ENCODE measurements around the gene PLEKHO1.
A peak's percentile ranks its signal among the peaks of the same experiment; 100 is the strongest.
"Not testable (repeated sequence)": the region's sequence is repeated elsewhere in the genome, so short reads cannot be mapped to it uniquely, and the experiment has no call there.

Gene PLEKHO1, protein sequence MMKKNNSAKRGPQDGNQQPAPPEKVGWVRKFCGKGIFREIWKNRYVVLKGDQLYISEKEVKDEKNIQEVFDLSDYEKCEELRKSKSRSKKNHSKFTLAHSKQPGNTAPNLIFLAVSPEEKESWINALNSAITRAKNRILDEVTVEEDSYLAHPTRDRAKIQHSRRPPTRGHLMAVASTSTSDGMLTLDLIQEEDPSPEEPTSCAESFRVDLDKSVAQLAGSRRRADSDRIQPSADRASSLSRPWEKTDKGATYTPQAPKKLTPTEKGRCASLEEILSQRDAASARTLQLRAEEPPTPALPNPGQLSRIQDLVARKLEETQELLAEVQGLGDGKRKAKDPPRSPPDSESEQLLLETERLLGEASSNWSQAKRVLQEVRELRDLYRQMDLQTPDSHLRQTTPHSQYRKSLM

DNA sequence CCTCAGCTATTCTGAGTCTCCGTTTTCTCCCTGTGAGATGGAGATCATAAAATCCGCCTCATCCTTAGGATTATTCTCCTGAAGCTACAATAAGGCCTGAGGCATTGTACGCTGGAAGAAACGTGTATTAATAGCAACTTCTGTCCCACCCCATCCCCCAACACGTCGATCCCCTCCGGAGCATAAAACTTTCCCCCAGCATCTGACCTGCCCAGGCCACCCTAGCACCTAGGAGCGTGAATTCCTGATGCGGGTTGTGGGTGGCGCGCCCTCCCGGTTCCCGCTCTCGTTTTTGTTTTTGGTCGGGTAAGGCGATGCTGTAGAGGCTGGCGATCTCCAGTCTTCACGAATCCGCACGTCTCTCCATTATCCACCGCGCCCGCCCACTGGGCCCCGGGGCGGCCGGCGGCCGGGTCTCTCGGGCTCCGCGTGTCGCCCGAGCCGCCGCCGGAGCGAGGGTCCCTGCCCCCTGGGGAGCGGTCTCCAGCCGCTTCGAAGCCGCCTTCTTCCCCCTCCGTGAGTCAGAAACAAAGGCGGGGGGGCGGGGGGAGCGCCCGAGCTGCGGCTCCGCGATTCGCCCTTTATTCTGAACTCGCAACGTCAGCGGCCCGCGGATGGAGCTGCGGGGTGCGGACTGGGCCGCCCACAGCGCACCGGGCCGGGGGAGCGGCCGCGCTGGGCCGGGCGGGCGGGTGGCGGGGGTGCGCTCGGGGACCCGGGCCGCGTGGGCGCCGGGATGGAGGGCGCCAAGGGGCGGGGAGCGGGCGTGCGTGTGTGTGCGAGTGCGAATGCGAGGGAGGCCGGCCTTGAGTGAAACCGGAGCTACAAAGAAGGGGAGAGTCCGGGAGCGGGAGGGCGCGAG lies at the start of gene PLEKHO1:
TSS of gene PLEKHO1 (plus strand) at position 646 of the 862 bp plus-strand sequence. CDS start 342 bp downstream, outside the sequence.
- DNase-seq: peak; percentile 61

DNA sequence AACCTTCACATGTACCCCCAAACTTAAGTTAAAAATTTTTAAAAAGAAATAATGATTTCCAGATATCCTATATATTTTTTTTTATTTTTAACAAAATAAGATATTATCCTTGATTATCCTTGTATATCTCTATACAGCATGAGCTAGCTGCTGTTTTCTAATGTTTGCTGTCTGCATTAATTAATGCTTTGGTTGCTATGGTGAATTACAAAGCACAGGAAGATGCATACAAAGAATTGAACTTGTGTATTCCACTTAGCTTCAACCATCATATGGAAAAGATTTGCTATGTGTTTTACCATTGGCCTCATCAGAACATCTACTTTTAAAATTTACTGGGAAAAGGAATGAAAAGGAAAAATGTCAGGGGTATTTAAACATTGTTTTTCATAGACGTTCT lies 46.7 kb upstream of the PLEKHO1 start:
- no peak for DNase-seq

DNA sequence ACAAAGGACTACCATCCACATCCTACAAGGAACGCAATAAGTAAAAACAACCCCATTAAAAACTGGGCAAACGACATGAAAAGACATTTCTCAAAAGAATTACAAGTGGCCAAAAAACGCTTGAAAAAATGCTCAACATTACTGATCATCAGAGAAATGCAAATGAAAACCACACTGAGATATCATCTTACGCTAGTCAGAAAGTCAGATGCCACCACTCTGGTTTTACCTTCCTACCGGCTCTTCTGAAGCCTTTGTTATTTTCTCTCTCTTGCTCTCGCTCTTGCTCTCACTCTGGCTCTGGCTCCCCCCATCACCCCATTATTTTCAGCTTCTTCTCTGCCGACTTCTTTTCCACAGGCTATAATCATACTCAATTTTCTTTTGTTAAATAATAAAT lies 43.4 kb upstream of the PLEKHO1 start:
- DNase-seq: no peak

DNA sequence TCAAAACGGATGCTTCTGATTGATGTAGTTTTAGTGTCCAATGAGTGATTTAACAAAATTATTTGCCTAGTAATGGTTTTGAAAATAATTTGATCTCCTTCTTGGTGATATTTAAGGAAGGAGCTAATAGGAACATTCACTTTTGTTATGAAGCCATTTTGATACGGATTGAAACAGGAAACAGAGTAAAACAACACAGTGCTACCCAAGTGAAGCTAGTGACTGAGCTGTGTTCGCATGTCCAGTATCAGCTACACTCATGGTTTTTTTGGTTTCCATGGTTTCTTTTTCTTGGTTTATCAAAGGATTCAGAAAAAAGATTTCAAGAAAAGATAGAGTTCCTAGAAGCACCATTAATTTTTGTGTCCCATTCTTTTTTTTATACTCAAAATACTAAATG lies 40.1 kb upstream of the PLEKHO1 start:
- no peak for DNase-seq

DNA sequence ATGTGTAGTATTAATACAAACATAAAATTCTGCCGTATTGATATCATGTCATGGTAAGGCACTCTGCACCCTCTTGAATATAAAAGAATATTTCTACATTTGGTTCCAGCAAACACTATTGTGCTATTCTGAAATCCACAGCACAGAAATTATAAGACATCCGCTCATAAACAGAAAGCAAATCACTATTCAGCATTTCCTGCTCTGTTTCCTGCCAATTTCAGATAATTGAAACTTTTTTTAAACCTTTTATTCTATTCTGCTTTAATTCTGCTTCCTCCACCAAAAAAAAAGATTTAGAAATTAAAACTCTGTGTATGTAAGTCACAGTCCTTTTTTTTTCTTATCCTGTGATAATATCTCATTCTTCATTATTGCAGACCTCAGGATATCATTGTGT lies 39.6 kb upstream of the PLEKHO1 start:
- DNase-seq: no peak

DNA sequence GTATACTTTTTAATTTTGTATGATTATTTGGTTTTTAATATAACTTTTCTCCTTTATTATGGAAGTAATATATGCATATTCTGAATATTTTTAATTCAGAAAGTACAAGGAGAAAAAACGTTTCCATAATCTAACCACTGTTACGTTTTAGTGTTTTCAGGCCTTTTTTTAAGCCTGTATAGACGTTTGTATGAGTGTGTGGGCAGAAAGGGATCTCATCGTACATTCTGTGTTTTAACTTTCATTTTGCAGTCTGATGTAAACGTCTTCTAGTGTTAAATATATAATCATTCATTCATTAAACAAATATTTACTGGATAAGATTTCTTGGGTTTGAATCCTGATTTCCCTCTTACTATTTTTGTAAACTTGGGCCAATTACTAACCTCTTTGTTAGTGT lies 38.0 kb upstream of the PLEKHO1 start:
- no peak for DNase-seq

DNA sequence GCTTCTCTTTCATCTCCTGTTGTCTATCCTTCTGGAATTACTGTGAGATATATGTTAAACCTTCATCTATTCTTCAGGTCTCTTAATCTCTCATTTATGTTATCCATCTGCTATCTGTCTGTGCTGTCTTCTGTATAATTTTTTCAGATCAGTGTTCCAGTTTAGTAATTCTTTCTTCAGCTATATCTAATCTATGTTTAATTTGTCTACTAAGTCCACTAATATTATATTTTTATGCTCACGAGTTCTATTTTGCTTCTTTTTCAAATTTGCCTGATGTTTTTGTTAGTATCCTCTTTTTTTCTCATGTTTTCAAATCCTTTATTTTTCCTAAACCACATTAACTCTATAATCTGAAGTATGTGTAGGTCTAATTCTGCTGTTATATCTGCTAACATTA lies 34.6 kb upstream of the PLEKHO1 start:
- no peak for DNase-seq

DNA sequence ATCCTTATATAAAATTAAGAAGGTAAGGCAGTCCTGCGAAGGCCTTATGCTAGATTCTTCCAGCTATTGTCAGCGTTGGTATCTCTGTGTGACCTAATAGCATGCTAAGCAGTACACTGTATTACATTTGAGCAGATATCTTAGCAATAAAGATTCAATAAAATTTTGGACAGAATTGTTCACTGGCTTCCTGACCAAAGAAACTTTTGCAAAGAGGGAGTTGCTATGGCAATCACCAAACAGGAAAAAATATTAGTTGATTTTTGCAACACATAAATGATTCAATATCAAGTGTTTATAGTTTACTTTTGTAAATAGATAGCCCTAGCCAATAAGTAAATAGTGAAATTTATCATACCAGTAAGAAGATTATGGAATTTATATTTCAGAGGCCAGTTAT lies 31.0 kb upstream of the PLEKHO1 start:
- no peak for DNase-seq

DNA sequence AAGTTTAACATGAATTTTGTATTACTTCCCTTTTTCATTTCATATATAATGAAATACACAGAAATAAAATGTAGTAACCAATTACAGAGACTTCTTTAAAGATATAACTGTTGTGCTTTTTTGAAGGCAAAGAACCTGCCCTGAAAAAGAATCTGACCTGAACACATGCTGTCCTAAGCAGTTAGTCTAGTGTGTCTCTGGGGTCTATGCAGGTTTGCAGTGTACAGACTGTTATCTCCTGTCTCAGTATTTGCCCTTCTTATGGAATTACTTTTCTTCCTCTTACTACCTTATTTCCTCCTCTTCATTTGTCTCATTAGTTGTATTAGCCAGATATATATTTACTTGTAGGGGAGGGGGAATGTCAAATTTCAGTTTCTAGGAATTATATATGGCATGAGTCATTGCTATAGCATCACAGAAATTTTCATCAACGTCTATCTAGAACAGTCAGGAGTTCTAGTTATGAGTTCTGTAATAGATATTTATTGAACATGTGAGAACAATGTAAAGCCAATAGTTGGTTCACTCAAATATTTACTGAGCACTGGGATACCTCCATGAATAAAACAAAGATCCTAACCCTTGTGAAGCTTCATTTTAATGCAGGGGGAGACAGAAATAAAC lies 28.4 kb upstream of the PLEKHO1 start:
- no peak for DNase-seq

DNA sequence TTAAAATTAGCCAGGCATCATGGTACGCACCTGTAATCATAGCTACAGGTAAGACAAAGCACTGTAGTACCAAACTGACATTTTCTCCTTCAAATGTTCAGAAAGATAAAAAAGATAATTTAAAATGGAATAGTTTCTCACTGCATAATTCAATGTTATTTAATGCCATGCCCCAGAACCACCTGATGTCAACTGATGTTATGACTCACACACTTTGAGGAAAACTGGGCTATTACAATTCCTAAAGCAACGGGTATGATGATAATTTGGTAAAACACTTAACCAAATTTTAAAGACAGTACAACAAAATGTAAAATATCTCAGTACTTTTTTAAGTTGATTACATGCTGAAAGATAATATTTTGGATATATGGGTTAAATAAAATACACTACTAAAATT lies 22.9 kb upstream of the PLEKHO1 start:
- no peak for DNase-seq

DNA sequence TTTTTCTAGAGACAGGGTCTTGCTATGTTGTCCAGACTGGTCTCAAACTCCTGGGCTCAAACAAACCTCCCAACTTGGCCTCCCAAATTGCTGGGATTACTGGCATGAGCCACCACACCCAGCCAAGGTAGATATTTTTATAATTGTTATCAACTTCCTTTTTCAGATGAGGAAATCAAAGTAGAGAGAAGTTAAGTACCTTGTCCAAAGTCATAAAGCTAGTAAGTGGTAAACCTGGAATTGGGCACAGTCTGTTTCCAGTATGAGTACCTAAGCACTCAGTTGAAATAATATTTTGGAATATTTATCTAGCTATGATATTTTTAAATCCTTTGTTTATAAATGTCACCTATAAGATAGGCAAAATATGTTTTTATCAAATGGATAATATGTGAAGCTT lies 22.3 kb upstream of the PLEKHO1 start:
- no peak for DNase-seq

DNA sequence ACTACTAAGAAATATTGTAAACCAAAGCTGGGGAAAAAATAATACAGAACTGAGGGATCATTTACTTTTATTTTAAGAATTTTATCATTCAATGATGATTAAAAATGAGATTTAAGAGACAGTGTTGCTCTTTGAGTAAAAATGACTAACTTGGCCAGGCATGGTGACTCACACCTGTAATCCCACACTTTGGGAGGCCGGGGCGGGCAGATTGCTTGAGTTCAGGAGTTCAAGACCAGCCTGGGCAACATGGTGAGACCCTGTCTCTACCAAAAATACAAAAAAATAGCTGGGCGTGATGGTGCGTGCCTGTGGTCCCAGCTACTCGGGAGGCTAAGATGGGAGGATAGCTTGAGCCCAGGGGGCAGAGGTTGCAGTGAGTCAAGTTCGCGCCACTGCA lies 21.8 kb upstream of the PLEKHO1 start:
- DNase-seq: no peak

DNA sequence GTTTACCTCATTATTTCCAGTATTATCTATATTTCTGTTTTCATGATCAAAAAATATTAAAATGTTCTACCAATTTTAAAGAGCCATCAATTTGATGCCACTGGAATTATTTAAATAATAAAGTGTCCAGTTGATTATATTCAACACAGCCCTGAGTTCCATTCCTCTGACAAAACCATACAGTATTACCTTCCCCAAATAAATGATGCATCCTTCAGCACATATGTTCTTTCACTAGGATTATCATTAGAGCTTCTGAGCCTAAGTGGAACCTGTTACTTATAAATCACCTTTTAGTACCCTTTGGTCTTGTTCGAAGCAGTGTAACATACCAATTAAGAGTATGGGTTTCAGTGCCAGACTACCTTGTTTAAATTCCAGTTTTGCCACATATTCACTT lies 17.3 kb upstream of the PLEKHO1 start:
- DNase-seq: no peak

DNA sequence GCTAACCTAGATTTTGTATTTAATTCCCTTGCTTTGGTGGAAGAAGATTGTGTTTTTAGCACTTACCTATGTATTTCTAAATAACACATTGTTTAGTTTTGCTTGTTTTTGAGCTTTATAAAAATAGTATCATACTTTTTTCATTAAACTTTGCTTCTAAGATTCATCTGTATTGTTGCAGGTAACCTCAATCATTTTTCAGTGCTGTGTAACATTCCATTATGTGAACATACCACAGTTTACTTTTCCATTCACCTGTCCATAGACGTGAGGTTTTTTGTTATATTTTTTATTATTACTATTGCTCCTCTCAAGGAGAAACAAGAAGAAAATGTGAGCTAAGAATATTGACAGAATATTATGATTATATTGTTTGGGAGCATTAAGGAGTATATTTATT lies 15.2 kb upstream of the PLEKHO1 start:
- no peak for DNase-seq

DNA sequence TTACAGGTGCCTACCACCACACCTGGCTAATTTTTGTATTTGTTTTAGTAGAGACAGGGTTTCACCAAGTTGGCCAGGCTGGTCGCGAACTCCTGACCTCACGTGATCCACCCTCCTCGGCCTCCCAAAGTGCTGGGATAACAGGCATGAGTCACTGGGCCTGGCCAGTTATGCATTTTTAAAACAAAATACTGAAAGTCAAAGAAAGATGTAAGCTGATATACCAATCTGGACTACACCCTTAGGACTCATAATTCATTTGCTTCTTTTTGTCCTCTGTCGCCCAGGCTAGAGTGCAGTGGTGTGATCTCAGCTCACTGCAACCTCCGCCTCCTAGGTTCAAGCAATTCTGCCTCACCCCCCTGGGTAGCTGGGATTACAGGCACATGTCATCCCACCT lies 14.3 kb upstream of the PLEKHO1 start:
- DNase-seq: not testable (repeated sequence)

DNA sequence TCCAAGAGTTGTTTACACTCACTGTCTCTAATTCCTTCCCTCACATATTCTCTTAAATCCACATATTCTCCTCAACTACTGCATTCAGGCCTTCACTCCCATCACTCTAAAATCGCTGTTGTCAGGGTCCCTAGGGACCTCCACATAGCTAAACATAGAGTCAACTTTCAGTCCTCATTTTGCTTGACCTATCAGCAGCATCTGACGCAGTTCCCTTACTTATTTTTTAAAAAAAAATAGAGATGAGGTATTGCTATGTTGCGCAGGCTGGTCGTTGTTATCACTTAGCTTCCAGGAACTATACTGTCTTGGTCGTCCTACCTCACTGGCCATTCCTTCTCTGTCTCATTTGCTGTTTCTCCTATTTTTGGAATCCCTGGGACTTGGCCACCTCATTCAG lies 11.7 kb upstream of the PLEKHO1 start:
- DNase-seq: no peak

DNA sequence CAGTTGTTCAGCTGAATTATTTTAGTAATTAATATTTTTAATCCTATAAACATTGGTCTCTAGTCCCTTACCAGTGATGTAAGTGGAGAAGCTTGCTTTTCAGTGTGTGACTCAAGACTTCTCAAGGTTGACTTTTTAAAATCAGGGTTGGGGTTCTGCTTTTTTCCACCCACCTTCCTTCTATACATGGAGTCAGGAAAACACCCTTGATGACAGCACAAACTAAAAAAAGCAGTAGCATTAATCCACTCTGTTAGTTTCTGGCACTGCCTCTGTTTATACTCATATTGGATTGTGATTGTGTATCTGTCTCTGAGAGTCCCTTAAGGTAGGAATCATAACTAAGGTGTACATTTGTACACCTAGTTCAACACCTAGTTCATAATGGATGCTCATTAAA lies 8.3 kb upstream of the PLEKHO1 start:
- DNase-seq: no peak

DNA sequence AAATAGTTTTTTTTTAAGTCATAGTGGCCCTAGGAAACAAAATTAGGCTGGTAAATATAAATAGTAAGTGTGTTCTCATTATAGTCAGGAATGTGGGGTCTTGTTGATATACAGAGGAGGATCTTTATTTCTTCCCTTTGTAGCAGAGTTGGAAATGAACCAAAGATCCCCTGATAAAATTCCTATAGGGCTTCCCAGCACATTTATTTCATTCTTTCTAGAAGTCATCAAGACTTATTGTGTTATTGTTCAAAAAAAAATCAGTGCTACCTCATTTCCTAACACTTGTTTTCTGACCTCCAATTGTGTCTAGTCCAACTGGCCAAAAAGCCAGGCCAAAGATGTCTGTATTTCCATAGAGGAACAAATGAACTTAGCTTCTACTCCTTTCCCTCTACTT lies 7.6 kb upstream of the PLEKHO1 start:
- DNase-seq: no peak

DNA sequence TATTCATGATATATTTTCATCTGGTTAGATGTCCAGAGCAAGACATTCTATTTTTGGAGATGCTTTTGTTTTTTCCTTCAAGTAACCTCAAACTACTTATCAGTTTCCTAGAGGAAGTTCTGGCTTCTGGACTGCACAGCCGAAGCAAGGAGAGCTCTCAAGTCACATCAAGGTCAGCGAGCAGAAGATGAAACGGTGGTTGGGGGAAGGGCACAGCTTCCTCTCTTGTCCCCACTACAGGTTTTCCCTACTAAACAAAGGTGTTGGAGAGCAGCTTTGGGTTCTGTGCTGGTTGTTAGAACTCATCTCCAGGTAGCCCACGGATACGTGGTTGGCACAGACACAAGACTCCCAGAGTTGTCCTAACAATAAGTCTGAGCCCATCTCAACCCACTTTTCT lies 5.1 kb upstream of the PLEKHO1 start:
- DNase-seq: peak; percentile 34

DNA sequence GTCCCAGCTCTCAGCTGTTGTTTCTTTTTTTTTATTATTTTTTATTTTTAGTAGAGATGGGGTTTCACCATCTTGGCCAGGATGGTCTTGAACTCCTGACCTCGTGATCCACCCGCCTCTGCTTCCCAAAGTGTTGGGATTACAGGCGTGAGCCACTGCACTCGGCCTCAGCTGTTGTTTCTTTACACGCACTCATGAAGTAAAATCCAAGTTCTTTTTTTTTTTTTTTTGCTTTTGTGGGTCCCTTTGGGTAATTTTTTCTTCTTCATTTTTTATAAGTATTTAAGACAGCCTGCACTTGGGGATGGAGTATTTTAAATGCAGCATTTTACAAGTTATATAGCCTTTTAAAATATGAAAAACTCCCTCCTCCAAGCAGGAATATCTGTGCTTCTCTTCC lies 3.7 kb upstream of the PLEKHO1 start:
- not testable (repeated sequence) for DNase-seq

DNA sequence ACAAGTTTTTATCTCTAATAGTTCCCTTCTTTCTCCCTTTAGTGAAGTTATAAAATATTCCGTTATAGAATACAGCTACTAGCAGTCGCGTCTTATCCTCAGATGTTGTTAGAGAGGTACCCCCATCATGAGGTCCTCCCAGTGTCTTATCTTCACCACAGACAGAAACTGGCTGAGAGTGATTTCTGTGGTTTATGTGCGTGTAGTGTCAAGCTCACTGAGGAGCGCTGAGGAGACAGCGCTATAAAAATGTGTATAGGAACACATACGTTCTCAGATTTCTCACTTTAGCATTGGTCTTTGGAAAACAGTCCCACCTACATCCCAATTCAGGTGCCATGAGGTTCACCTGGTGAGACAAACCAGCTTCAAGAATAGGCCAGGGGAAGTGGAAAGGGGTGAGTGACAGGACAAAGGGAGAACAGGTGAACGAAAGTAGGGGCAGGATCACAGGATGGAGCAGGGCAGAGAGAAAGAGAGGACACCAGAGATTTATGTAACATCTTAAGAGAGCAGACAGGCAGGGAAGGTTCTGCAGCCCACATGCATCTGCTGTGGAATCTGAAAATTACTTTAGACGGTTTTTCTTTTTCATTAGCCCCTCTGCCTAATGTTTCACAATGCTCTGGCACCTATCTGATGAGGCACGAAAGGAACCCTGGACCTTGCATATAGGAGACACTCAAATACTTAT lies 2.7 kb upstream of the PLEKHO1 start:
- no peak for DNase-seq

DNA sequence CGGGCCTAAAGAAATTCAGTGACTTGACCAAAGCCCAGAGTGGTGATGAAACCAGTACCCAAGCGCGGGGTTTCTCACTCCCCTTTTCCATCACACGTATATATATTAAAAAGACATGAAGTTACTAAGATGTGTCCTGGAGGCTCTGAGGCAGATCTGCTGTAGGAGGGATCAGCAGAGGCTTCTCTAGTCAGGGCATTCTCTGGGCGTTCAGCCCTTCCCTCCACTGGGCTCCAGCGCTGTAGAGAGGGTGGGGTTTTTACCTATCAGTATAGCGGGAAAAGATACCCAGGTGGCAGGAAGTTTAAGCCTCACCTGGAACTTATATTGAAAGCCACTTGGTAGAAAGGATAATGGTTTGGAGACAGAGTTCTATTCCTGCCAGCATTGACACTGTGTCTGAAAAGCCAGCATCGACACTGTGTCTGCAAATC lies 862 bp upstream of the PLEKHO1 start:
- no peak for DNase-seq
